Suprapubic skin (tissue), 4 donors: Measurements from ENCODE around the gene KCTD4. TPM values are rescaled to one million over a fixed set of nuclear protein-coding genes. Genes with fewer than 3 reads are reported as not detected.

Experiments
- DNase-seq, 2 donors: peaks; one replicate each; pipeline ENCODE4 v3.0.0-alpha.2; 2019; ENCODE audit warnings: low spot score in 2 of 2
- H3K27ac ChIP-seq: fragments of 200-600 bp; sonication (generic); one replicate; pipeline ENCODE4 v1.5.1; 2019
- H3K27me3 ChIP-seq: fragments of 200-600 bp; sonication (generic); one replicate; pipeline ENCODE4 v1.5.1; 2019
- H3K36me3 ChIP-seq: fragments of 200-600 bp; sonication (generic); one replicate; pipeline ENCODE4 v1.5.1; 2019
- H3K4me1 ChIP-seq: fragments of 200-600 bp; sonication (generic); one replicate; pipeline ENCODE4 v1.5.1; 2019
- H3K4me3 ChIP-seq: fragments of 200-600 bp; sonication (generic); one replicate; pipeline ENCODE4 v1.5.1; 2019; ENCODE audit warnings: mild to moderate bottlenecking
- H3K9me3 ChIP-seq: fragments of 200-600 bp; sonication (generic); one replicate; pipeline ENCODE4 v1.5.1; 2019
- CTCF ChIP-seq, 2 donors: fragments of 200-600 bp in 1 of 2; fragments of 450-650 bp in 1 of 2; sonication (generic) in 1 of 2; IDR thresholded peaks; one replicate each; pipeline ENCODE4 v1.5.1; 2016 to 2019; ENCODE audit warnings: antibody characterized with exemption in 2 of 2, mild to moderate bottlenecking in 1 of 2, moderate library complexity in 1 of 2
- EP300 ChIP-seq: sonication (generic); formaldehyde crosslinking; IDR thresholded peaks from one replicate; pipeline ENCODE4 v1.6.1; 2017; ENCODE audit warnings: antibody characterized with exemption
- POLR2A ChIP-seq, 2 donors: fragments of 450-650 bp; IDR thresholded peaks; one replicate each; pipeline ENCODE4 v1.6.1; 2017; ENCODE audit warnings: antibody characterized with exemption in 2 of 2, mild to moderate bottlenecking in 2 of 2, moderate library complexity in 2 of 2
- POLR2AphosphoS5 ChIP-seq, 3 donors: sonication (generic); formaldehyde crosslinking; IDR thresholded peaks; one replicate each; pipeline ENCODE4 v1.6.1; 2017; ENCODE audit warnings: antibody characterized with exemption in 3 of 3
- WGBS: methylation state at CpG from one replicate; pipeline ENCODE4 v1.1.5; 2018; 5-methylcytosine and 5-hydroxymethylcytosine counted together
- total RNA-seq, 4 donors: library from RNA; depleted of rRNA; stranded (reverse); fragments of >200 nt; gene quantifications; one replicate each; pipeline ENCODE4 v1.1.0, GENCODE V29; 2016

Gene KCTD4
- total RNA-seq, 4 donors from 2014 or later: 0.89 to 3.5 (median 2.2) TPM

- 78% methylated on average over 2 of the region's 2 CpGs for WGBS
- no peak for TF ChIP-seq POLR2A (IDR thresholded peaks at IDR 0.05)
- TF ChIP-seq CTCF (IDR thresholded peaks at IDR 0.05): no peak
- no peak for TF ChIP-seq EP300
- TF ChIP-seq POLR2AphosphoS5 (IDR thresholded peaks at IDR 0.05): no peak
Measured at GRCh38 chr13:45185286-45185685, 15.6 kb downstream of the KCTD4 start.

DNA sequence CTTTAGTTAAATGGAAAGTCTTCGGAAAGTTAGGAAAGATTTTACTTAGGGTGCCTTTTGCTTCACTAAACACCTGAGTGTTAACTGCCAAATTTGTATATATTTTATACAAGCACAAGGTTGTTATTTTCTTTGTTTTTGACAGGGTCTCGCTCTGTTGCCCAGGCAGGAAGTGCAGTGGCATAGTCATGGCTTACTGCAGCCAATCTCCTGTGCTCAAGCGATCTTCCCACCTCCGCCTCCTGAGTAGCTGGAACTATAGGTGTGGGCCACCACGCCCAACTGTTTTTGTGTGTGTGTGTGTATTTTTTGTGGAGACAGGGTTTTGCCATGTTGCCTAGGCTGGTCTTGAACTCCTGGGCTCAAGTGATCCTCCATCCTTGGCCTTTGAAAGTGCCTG lies 16.2 kb downstream of the KCTD4 start:
- Histone ChIP-seq H3K4me1 (no peaks in the 10 kb centered on the region), H3K36me3 (peaks cover 7% of the 10 kb centered on the region)
- 90% methylated on average over 5 of the region's 5 CpGs for WGBS

More at GRCh38 chr13:45185286-45185685, 15.6 kb downstream of the KCTD4 start:
- Histone ChIP-seq H3K36me3 (peaks cover 7% of the 10 kb centered on the region), H3K27me3 (no peaks in the 10 kb centered on the region), H3K27ac (no peak overlapping the region), H3K4me1 (no peaks in the 10 kb centered on the region), H3K4me3 (no peak overlapping the region), H3K9me3 (no peaks in the 10 kb centered on the region)
- no peak for DNase-seq

GRCh38 chr13:45180713-45181601 lies 19.9 kb downstream of the KCTD4 start:
- peaks cover 7% of the 10 kb centered on the region for H3K36me3 ChIP-seq
- H3K9me3 ChIP-seq: no peaks in the 10 kb centered on the region
- WGBS: 89% methylated on average over 7 of the region's 7 CpGs
- H3K4me3 ChIP-seq: no peak overlapping the region
- no peaks in the 10 kb centered on the region for H3K4me1 ChIP-seq
- no peak overlapping the region for H3K27ac ChIP-seq
- TF ChIP-seq POLR2A (IDR thresholded peaks at IDR 0.05): no peak
- no peak for TF ChIP-seq POLR2AphosphoS5 (IDR thresholded peaks at IDR 0.05)
- no peak for TF ChIP-seq EP300
- no peak for TF ChIP-seq CTCF (IDR thresholded peaks at IDR 0.05)
- no peaks in the 10 kb centered on the region for H3K27me3 ChIP-seq
- no peak for DNase-seq

More for the DNA sequence above, 16.2 kb downstream of the KCTD4 start:
- Histone ChIP-seq H3K27me3 (no peaks in the 10 kb centered on the region), H3K9me3 (no peaks in the 10 kb centered on the region), H3K27ac (no peak overlapping the region), H3K4me3 (no peak overlapping the region)
- TF ChIP-seq POLR2AphosphoS5 (IDR thresholded peaks at IDR 0.05) (no peak), POLR2A (IDR thresholded peaks at IDR 0.05) (no peak), EP300 (no peak), CTCF (IDR thresholded peaks at IDR 0.05) (no peak)
- DNase-seq: no peak

GRCh38 chr13:45180303-45180702 lies 20.5 kb downstream of the KCTD4 start:
- Histone ChIP-seq H3K27ac (no peak overlapping the region), H3K27me3 (no peaks in the 10 kb centered on the region), H3K4me3 (no peak overlapping the region), H3K4me1 (no peaks in the 10 kb centered on the region), H3K9me3 (no peaks in the 10 kb centered on the region), H3K36me3 (peaks cover 7% of the 10 kb centered on the region)
- DNase-seq: no peak
- whole genome bisulfite sequencing: 95% methylated on average over 3 of the region's 3 CpGs
- TF ChIP-seq POLR2A (IDR thresholded peaks at IDR 0.05) (no peak), EP300 (no peak), POLR2AphosphoS5 (IDR thresholded peaks at IDR 0.05) (no peak), CTCF (IDR thresholded peaks at IDR 0.05) (no peak)

DNA sequence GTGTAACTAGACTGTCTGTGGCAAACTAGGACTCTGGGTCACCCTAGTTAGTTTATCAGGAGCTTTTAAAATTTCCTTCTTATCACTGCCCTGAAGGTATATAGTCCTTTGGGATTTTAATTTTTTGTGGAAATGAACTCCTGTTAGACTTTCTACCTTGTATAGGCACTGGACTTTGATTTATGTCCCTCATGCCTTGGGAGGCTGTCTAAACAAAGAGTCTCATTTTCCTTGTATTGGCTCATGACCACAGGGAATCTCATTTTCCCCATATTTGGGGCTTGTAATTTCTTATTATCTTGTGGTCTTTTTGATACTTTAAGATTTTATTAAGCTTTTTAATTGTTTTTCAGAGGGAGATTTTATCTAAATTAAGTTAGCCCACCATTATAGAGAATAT lies 21.4 kb downstream of the KCTD4 start:
- Histone ChIP-seq H3K9me3 (no peaks in the 10 kb centered on the region), H3K4me1 (no peaks in the 10 kb centered on the region), H3K4me3 (no peak overlapping the region), H3K27me3 (no peaks in the 10 kb centered on the region), H3K27ac (no peak overlapping the region), H3K36me3 (peaks cover 2% of the 10 kb centered on the region)
- TF ChIP-seq POLR2AphosphoS5 (IDR thresholded peaks at IDR 0.05) (no peak), POLR2A (IDR thresholded peaks at IDR 0.05) (no peak), EP300 (no peak), CTCF (IDR thresholded peaks at IDR 0.05) (no peak)
- no peak for DNase-seq
